A549 (cell line): Measurements from ENCODE around the gene VAV3.

Experiments
- CHD4 ChIP-seq: fragments of 200-600 bp; sonication (generic); IDR thresholded peaks from 2 replicates; pipeline ENCODE4 v1.6.1; 2016; ENCODE audit warnings: antibody characterized with exemption, mild to moderate bottlenecking, borderline replicate concordance
- JUNB ChIP-seq: fragments of >200 bp; sonication (Bioruptor Twin); formaldehyde crosslinking; IDR thresholded peaks from 2 replicates; pipeline ENCODE4 v1.6.1; 2016
- POLR2A ChIP-seq: IDR thresholded peaks from 2 replicates; pipeline ENCODE4 v1.6.1; 2012; ENCODE audit warnings: mild to moderate bottlenecking, low read length
- TF ChIP-seq, protein P1 (sequence below): fragments of >200 bp; sonication (Bioruptor Twin); formaldehyde crosslinking; IDR thresholded peaks from 3 replicates; pipeline ENCODE4 v1.5.1; 2016
- TF ChIP-seq, protein P2 (sequence below): fragments of 250-450 bp; sonication (Bioruptor Pico); IDR thresholded peaks from 2 replicates; pipeline ENCODE4 v1.5.0; 2021; ENCODE audit warnings: mild to moderate bottlenecking, moderate library complexity, borderline replicate concordance

GRCh38 chr1:107804741-107805140 lies 160.2 kb downstream of the VAV3 start:
- TF ChIP-seq JUNB (no peak), POLR2A (no peak), CHD4 (no peak)
- TF ChIP-seq, protein P1, sequence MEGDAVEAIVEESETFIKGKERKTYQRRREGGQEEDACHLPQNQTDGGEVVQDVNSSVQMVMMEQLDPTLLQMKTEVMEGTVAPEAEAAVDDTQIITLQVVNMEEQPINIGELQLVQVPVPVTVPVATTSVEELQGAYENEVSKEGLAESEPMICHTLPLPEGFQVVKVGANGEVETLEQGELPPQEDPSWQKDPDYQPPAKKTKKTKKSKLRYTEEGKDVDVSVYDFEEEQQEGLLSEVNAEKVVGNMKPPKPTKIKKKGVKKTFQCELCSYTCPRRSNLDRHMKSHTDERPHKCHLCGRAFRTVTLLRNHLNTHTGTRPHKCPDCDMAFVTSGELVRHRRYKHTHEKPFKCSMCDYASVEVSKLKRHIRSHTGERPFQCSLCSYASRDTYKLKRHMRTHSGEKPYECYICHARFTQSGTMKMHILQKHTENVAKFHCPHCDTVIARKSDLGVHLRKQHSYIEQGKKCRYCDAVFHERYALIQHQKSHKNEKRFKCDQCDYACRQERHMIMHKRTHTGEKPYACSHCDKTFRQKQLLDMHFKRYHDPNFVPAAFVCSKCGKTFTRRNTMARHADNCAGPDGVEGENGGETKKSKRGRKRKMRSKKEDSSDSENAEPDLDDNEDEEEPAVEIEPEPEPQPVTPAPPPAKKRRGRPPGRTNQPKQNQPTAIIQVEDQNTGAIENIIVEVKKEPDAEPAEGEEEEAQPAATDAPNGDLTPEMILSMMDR: no peak
- TF ChIP-seq, protein P2, sequence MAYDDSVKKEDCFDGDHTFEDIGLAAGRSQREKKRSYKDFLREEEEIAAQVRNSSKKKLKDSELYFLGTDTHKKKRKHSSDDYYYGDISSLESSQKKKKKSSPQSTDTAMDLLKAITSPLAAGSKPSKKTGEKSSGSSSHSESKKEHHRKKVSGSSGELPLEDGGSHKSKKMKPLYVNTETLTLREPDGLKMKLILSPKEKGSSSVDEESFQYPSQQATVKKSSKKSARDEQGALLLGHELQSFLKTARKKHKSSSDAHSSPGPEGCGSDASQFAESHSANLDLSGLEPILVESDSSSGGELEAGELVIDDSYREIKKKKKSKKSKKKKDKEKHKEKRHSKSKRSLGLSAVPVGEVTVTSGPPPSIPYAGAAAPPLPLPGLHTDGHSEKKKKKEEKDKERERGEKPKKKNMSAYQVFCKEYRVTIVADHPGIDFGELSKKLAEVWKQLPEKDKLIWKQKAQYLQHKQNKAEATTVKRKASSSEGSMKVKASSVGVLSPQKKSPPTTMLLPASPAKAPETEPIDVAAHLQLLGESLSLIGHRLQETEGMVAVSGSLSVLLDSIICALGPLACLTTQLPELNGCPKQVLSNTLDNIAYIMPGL: no peak
